HG02763 (cell line): ENCODE data around the gene DYNLT3.

Source experiments
- ATAC-seq: cut with Tn5 transposase; IDR thresholded peaks from one replicate; pipeline ENCODE4 v1.9.1; 2021; ENCODE audit warnings: mild to moderate bottlenecking, moderate library complexity; ENCODE audit not compliant: unreplicated experiment

The DYNLT3 gene

GRCh38 chrX:37844622-37845021 lies 2.7 kb downstream of the DYNLT3 start:
- no peak for ATAC-seq

GRCh38 chrX:37840931-37841330 lies 6.4 kb downstream of the DYNLT3 start:
- ATAC-seq: no peak

- no peak for ATAC-seq
Observed at GRCh38 chrX:37834937-37835336, 12.4 kb downstream of the DYNLT3 start.

- no peak for ATAC-seq
Observed at GRCh38 chrX:37830371-37830770, 17.0 kb downstream of the DYNLT3 start.

GRCh38 chrX:37829721-37830120 lies 17.6 kb downstream of the DYNLT3 start:
- ATAC-seq: no peak

GRCh38 chrX:37825215-37825842 lies 22.0 kb downstream of the DYNLT3 start:
- ATAC-seq: peak; percentile 71

GRCh38 chrX:37824491-37825214 lies 22.7 kb downstream of the DYNLT3 start:
- ATAC-seq: no peak

GRCh38 chrX:37820646-37821045 lies 26.7 kb downstream of the DYNLT3 start:
- no peak for ATAC-seq

- peak; percentile 52 for ATAC-seq
Observed at GRCh38 chrX:37818031-37818430, 29.3 kb downstream of the DYNLT3 start.

- no peak for ATAC-seq
Observed at GRCh38 chrX:37817579-37817978, 29.8 kb downstream of the DYNLT3 start.

- no peak for ATAC-seq
Observed at GRCh38 chrX:37817176-37817575, 30.2 kb downstream of the DYNLT3 start.

- no peak for ATAC-seq
Observed at GRCh38 chrX:37816766-37817165, 30.6 kb downstream of the DYNLT3 start.

GRCh38 chrX:37815366-37815765 lies 32.0 kb downstream of the DYNLT3 start:
- no peak for ATAC-seq

GRCh38 chrX:37813570-37813969 lies 33.8 kb downstream of the DYNLT3 start:
- ATAC-seq: no peak

- ATAC-seq: no peak
Observed at GRCh38 chrX:37812110-37812509, 35.3 kb downstream of the DYNLT3 start.

GRCh38 chrX:37809970-37810369 lies 37.4 kb downstream of the DYNLT3 start:
- ATAC-seq: no peak

GRCh38 chrX:37803057-37803456 lies 44.3 kb downstream of the DYNLT3 start:
- ATAC-seq: no peak

GRCh38 chrX:37802028-37802427 lies 45.3 kb downstream of the DYNLT3 start:
- ATAC-seq: no peak

- no peak for ATAC-seq
Observed at GRCh38 chrX:37800717-37801116, 46.7 kb downstream of the DYNLT3 start.

GRCh38 chrX:37799936-37800335 lies 47.4 kb downstream of the DYNLT3 start:
- ATAC-seq: no peak

- ATAC-seq: peak; percentile 83
Observed at GRCh38 chrX:37796805-37797204, 50.6 kb downstream of the DYNLT3 start.

GRCh38 chrX:37796310-37796709 lies 51.1 kb downstream of the DYNLT3 start:
- no peak for ATAC-seq
